Mucosa of rectum (tissue), 2 donors: Measurements from ENCODE around the gene ZDHHC1.
A peak's percentile ranks its signal among the peaks of the same experiment; 100 is the strongest.
"Not testable (repeated sequence)": the region's sequence is repeated elsewhere in the genome, so short reads cannot be mapped to it uniquely, and the experiment has no call there.

Source experiments
- H3K27ac ChIP-seq, 2 donors: one replicate each; pipeline ENCODE4 v1.7.0; 2013; ENCODE audit warnings: inconsistent platforms in 2 of 2, low read depth in 2 of 2, low read length in 2 of 2
- H3K27me3 ChIP-seq, 2 donors: one replicate each; pipeline ENCODE4 v1.7.0; 2013; ENCODE audit warnings: low read length in 2 of 2; ENCODE audit not compliant: control insufficient read depth in 2 of 2, insufficient read depth in 2 of 2
- H3K36me3 ChIP-seq, 2 donors: one replicate each; pipeline ENCODE4 v1.7.0; 2013; ENCODE audit warnings: low read length in 2 of 2; ENCODE audit not compliant: control insufficient read depth in 2 of 2, insufficient read depth in 2 of 2
- H3K4me1 ChIP-seq, 2 donors: one replicate each; pipeline ENCODE4 v1.7.0; 2013; ENCODE audit warnings: low read length in 2 of 2, mild to moderate bottlenecking in 1 of 2; ENCODE audit not compliant: control insufficient read depth in 2 of 2, insufficient read depth in 2 of 2
- H3K4me3 ChIP-seq, 2 donors: one replicate each; pipeline ENCODE4 v1.7.0; 2013; ENCODE audit warnings: low read length in 2 of 2
- H3K9ac ChIP-seq, 2 donors: one replicate each; pipeline ENCODE4 v1.7.0; 2013; ENCODE audit warnings: low read length in 2 of 2, low read depth in 1 of 2, mild to moderate bottlenecking in 1 of 2
- H3K9me3 ChIP-seq, 2 donors: one replicate each; pipeline ENCODE4 v1.7.0; 2013; ENCODE audit warnings: low read length in 2 of 2; ENCODE audit not compliant: control insufficient read depth in 2 of 2
- donor health status: healthy.
- donor health status: Normal muscosa, but diverticular disease.

Gene ZDHHC1

GRCh38 chr16:67372664-67373063 is 43.6 kb downstream of the ZDHHC1 start:
- Histone ChIP-seq H3K4me3 (no peak overlapping the region), H3K9me3 (no peaks in the 10 kb centered on the region), H3K9ac (no peak overlapping the region), H3K36me3 (no peaks in the 10 kb centered on the region), H3K27ac (no peak overlapping the region), H3K4me1 (peaks cover 2 to 11% of the 10 kb centered on the region in 2 donors), H3K27me3 (no peaks in the 10 kb centered on the region)

DNA sequence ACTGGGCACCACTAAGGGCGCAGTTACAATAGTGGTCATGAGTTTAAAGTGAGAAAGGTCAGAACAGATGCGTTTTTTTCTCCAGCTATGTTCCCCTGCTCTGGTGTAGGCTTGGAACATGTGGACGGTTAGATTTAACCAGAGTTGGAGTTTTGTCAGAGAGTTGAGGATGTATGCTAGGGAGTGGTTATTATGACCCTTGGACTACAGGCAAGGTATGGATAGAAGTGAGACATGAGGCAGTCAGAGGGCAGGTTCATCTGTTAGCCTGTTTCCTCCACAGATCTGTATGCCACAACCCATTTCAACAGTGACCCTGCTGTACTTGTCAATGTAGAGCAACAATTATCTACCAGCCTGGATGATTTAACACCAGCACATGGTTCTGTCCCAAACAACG is 45.6 kb downstream of the ZDHHC1 start:
- Histone ChIP-seq H3K27me3 (no peaks in the 10 kb centered on the region), H3K4me3 (no peak overlapping the region), H3K27ac (peak overlapping the region; percentile 66 to 67), H3K36me3 (no peaks in the 10 kb centered on the region), H3K4me1 (peaks cover 2 to 11% of the 10 kb centered on the region in 2 donors), H3K9me3 (no peaks in the 10 kb centered on the region), H3K9ac (no peak overlapping the region)

- H3K27ac ChIP-seq = peak overlapping the region; percentile 18 to 19
Observed at GRCh38 chr16:67364600-67365235, 51.6 kb downstream of the ZDHHC1 start.

DNA sequence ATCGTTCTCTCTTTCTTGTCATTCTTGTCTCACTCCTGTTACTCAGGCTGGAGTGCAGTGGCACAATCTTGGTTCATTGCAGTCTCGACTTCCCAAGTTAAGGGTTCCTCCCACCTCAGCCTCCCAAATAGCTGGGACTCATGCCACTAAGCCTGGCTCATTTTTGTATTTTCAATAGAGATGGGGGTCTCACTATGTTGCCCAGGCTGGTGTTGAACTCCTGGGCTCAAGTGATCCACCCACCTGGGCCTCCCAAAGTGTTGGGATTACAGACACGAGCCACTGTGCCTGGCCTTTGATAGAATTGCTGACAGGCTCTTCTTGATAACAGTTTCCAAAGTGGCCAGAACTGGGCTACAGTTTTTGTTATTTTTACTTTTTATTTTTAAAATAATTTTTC is 55.2 kb downstream of the ZDHHC1 start:
- H3K9me3 ChIP-seq = no peaks in the 10 kb centered on the region
- no peaks in the 10 kb centered on the region for H3K27me3 ChIP-seq
- H3K4me1 ChIP-seq = peaks cover 5 to 10% of the 10 kb centered on the region in 2 donors
- no peak overlapping the region for H3K27ac ChIP-seq
- H3K36me3 ChIP-seq = no peaks in the 10 kb centered on the region
- H3K4me3 ChIP-seq = no peak overlapping the region
- no peak overlapping the region for H3K9ac ChIP-seq

More at GRCh38 chr16:67364600-67365235, 51.6 kb downstream of the ZDHHC1 start:
- H3K27me3 ChIP-seq = no peaks in the 10 kb centered on the region
- H3K4me3 ChIP-seq = no peak overlapping the region
- no peak overlapping the region for H3K9ac ChIP-seq
- peaks cover 5 to 10% of the 10 kb centered on the region in 2 donors for H3K4me1 ChIP-seq
- no peaks in the 10 kb centered on the region for H3K9me3 ChIP-seq
- H3K36me3 ChIP-seq = no peaks in the 10 kb centered on the region

GRCh38 chr16:67359540-67360269 is 56.6 kb downstream of the ZDHHC1 start:
- not testable (repeated sequence) for H3K36me3 ChIP-seq, H3K27ac ChIP-seq, H3K27me3 ChIP-seq, H3K9me3 ChIP-seq, H3K9ac ChIP-seq, H3K4me1 ChIP-seq, H3K4me3 ChIP-seq

GRCh38 chr16:67357561-67357960 is 58.7 kb downstream of the ZDHHC1 start:
- no peaks in the 10 kb centered on the region for H3K36me3 ChIP-seq

DNA sequence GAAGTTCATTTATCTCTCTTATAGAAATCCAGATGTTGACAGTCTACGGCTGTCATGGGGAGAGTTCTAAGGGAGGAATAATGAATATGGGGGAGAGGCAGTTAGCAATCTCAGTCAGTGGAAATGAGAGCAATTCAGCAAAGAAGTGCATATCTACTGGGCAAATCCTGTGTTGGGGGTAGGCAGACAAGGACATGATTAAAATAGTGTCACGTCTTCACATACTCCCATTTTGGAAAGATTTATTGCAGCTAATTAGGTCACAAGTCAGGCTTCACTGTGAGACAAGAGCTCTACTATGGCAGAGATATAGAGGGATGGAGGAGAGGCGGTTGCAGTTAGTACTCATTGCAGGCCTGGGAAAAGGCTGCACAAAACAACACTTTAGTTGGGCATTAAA is 59.9 kb downstream of the ZDHHC1 start:
- Histone ChIP-seq H3K4me3 (no peak overlapping the region), H3K27me3 (no peaks in the 10 kb centered on the region), H3K4me1 (no peaks in the 10 kb centered on the region), H3K9me3 (no peaks in the 10 kb centered on the region), H3K27ac (no peak overlapping the region), H3K36me3 (no peaks in the 10 kb centered on the region), H3K9ac (no peak overlapping the region)

More at GRCh38 chr16:67357561-67357960, 58.7 kb downstream of the ZDHHC1 start:
- no peaks in the 10 kb centered on the region for H3K27me3 ChIP-seq
- no peak overlapping the region for H3K4me3 ChIP-seq
- no peaks in the 10 kb centered on the region for H3K4me1 ChIP-seq
- no peak overlapping the region for H3K27ac ChIP-seq
- H3K9me3 ChIP-seq = no peaks in the 10 kb centered on the region
- no peak overlapping the region for H3K9ac ChIP-seq

- H3K9ac ChIP-seq, H3K27ac ChIP-seq, H3K36me3 ChIP-seq, H3K27me3 ChIP-seq, H3K4me3 ChIP-seq, H3K4me1 ChIP-seq, H3K9me3 ChIP-seq: not testable (repeated sequence)
Observed at GRCh38 chr16:67352463-67352862, 63.8 kb downstream of the ZDHHC1 start.

DNA sequence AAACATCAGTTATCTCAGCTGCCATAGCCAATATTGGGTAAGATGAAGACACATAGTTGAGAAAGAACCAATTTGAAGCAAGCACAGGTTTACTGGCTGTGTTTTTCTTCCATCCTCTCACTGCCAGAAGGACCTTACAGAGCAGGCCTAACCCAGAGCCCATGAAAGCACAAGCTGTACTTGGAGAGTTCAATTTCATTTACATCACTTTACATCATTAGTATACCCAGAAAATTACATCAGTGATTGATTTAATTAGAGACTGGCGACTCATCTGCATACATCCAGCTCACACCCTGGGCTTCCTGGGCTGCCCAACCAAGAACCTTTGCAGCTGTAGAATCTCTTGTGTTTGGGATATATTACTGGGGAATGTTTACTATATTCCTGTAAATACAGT is 66.0 kb downstream of the ZDHHC1 start:
- Histone ChIP-seq H3K27ac (no peak overlapping the region), H3K36me3 (no peaks in the 10 kb centered on the region), H3K9ac (no peak overlapping the region), H3K9me3 (no peaks in the 10 kb centered on the region), H3K27me3 (no peaks in the 10 kb centered on the region), H3K4me1 (peaks cover 6 to 9% of the 10 kb centered on the region in 2 donors), H3K4me3 (no peak overlapping the region)

DNA sequence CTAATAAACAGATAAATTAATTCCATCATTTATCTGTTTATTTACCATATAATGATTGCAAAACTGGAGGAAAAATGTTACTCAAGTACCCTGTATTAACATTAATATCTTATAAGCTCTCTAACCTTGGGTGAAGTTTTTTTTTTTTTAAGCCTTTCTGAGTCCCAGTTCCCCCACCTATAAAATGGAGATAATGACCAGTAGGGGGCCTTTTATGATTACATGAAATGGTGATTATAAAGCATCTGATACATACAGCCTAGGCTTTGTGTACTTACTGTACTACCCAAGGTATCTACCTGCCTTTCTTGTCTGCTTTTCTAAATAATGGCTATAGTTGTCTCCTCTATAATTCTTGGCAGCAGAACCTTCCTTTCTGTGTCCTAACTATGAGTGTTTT is 67.1 kb downstream of the ZDHHC1 start:
- Histone ChIP-seq H3K9me3 (no peaks in the 10 kb centered on the region), H3K9ac (no peak overlapping the region)

More for the DNA sequence above, 67.1 kb downstream of the ZDHHC1 start:
- H3K27ac ChIP-seq = no peak overlapping the region
- H3K4me3 ChIP-seq = no peak overlapping the region
- H3K27me3 ChIP-seq = no peaks in the 10 kb centered on the region
- no peaks in the 10 kb centered on the region for H3K36me3 ChIP-seq
- H3K4me1 ChIP-seq = peaks cover 6 to 9% of the 10 kb centered on the region in 2 donors
